HUES6 (cell line): ENCODE data around the gene LHFPL4.
"Not testable (repeated sequence)": the region's sequence is repeated elsewhere in the genome, so short reads cannot be mapped to it uniquely, and the experiment has no call there.

Experiments used
- H3K27ac ChIP-seq: 2 replicates; pipeline ENCODE4 v1.7.0; 2013; ENCODE audit warnings: low read depth, mild to moderate bottlenecking, low read length, inconsistent platforms
- H3K27me3 ChIP-seq: 2 replicates; pipeline ENCODE4 v1.6.1; 2013; ENCODE audit warnings: low read length; ENCODE audit not compliant: control insufficient read depth, insufficient read depth
- H3K36me3 ChIP-seq: 2 replicates; pipeline ENCODE4 v1.6.1; 2013; ENCODE audit warnings: low read length; ENCODE audit not compliant: control insufficient read depth, insufficient read depth
- H3K4me1 ChIP-seq: 2 replicates; pipeline ENCODE4 v1.6.1; 2013; ENCODE audit warnings: low read length; ENCODE audit not compliant: control insufficient read depth, insufficient read depth
- H3K4me3 ChIP-seq: 2 replicates; pipeline ENCODE4 v1.5.1; 2013; ENCODE audit warnings: low read depth, low read length
- H3K9ac ChIP-seq: one replicate; pipeline ENCODE4 v1.6.1; 2013; ENCODE audit warnings: mild to moderate bottlenecking, low read length
- H3K9me3 ChIP-seq: 2 replicates; pipeline ENCODE4 v1.6.1; 2013; ENCODE audit warnings: low read depth, low read length; ENCODE audit not compliant: control insufficient read depth, insufficient read depth

Gene LHFPL4

GRCh38 chr3:9582332-9582731, 28.7 kb upstream of the LHFPL4 start:
- Histone ChIP-seq H3K27ac (no peak overlapping the region), H3K9ac (no peak overlapping the region), H3K4me3 (no peak overlapping the region)

GRCh38 chr3:9581742-9582141, 28.1 kb upstream of the LHFPL4 start:
- H3K9me3 ChIP-seq: peaks cover 8% of the 10 kb centered on the region
- H3K4me3 ChIP-seq: no peak overlapping the region
- H3K4me1 ChIP-seq: peaks cover 10% of the 10 kb centered on the region; the same call in 1 of the 2 replicates
- no peak overlapping the region for H3K9ac ChIP-seq
- no peaks in the 10 kb centered on the region for H3K27me3 ChIP-seq
- no peaks in the 10 kb centered on the region for H3K36me3 ChIP-seq
- H3K27ac ChIP-seq: no peak overlapping the region

More at GRCh38 chr3:9582332-9582731, 28.7 kb upstream of the LHFPL4 start:
- Histone ChIP-seq H3K27me3 (no peaks in the 10 kb centered on the region), H3K4me1 (peaks cover 10% of the 10 kb centered on the region; the same call in 1 of the 2 replicates), H3K36me3 (no peaks in the 10 kb centered on the region), H3K9me3 (peaks cover 8% of the 10 kb centered on the region)

- H3K9ac ChIP-seq: no peak overlapping the region
- no peaks in the 10 kb centered on the region for H3K36me3 ChIP-seq
- H3K4me3 ChIP-seq: no peak overlapping the region
- no peaks in the 10 kb centered on the region for H3K4me1 ChIP-seq
- H3K27ac ChIP-seq: no peak overlapping the region
- H3K27me3 ChIP-seq: peaks cover 8% of the 10 kb centered on the region
- H3K9me3 ChIP-seq: peaks cover 18% of the 10 kb centered on the region; the same call in 1 of the 2 replicates
Measured at GRCh38 chr3:9569054-9569453, 15.4 kb upstream of the LHFPL4 start.

GRCh38 chr3:9565316-9565715, 11.7 kb upstream of the LHFPL4 start:
- H3K4me3 ChIP-seq: no peak overlapping the region
- H3K27ac ChIP-seq: no peak overlapping the region
- peaks cover 18% of the 10 kb centered on the region; the same call in 1 of the 2 replicates for H3K9me3 ChIP-seq
- H3K27me3 ChIP-seq: no peaks in the 10 kb centered on the region
- no peak overlapping the region for H3K9ac ChIP-seq
- H3K36me3 ChIP-seq: no peaks in the 10 kb centered on the region
- no peaks in the 10 kb centered on the region for H3K4me1 ChIP-seq

- H3K9ac ChIP-seq: no peak overlapping the region
- no peaks in the 10 kb centered on the region for H3K36me3 ChIP-seq
- H3K27ac ChIP-seq: no peak overlapping the region
- H3K4me1 ChIP-seq: no peaks in the 10 kb centered on the region
- H3K9me3 ChIP-seq: peaks cover 17% of the 10 kb centered on the region
- no peaks in the 10 kb centered on the region for H3K27me3 ChIP-seq
- no peak overlapping the region for H3K4me3 ChIP-seq
Measured at GRCh38 chr3:9563851-9564250, 10.2 kb upstream of the LHFPL4 start.

- H3K4me3 ChIP-seq, H3K9ac ChIP-seq, H3K4me1 ChIP-seq, H3K27ac ChIP-seq, H3K36me3 ChIP-seq: not testable (repeated sequence)
- peaks cover 18% of the 10 kb centered on the region for H3K27me3 ChIP-seq
- peaks cover 10% of the 10 kb centered on the region for H3K9me3 ChIP-seq
Measured at GRCh38 chr3:9560056-9560455, 6.4 kb upstream of the LHFPL4 start.

GRCh38 chr3:9553948-9554513, 409 bp upstream of the LHFPL4 start:
- Histone ChIP-seq H3K27me3 (peaks cover 50% of the 10 kb centered on the region), H3K36me3 (no peaks in the 10 kb centered on the region), H3K27ac (no peak overlapping the region), H3K9me3 (peaks cover 4% of the 10 kb centered on the region), H3K4me3 (peak overlapping the region; percentile 68), H3K4me1 (peaks cover 16% of the 10 kb centered on the region), H3K9ac (no peak overlapping the region)

- H3K36me3 ChIP-seq: no peaks in the 10 kb centered on the region
- H3K9ac ChIP-seq: no peak overlapping the region
- H3K4me3 ChIP-seq: peak overlapping the region; percentile 68
- H3K9me3 ChIP-seq: no peaks in the 10 kb centered on the region
- peaks cover 43% of the 10 kb centered on the region for H3K27me3 ChIP-seq
- H3K27ac ChIP-seq: no peak overlapping the region
- H3K4me1 ChIP-seq: peaks cover 16% of the 10 kb centered on the region
Measured at GRCh38 chr3:9552252-9552999, 1.2 kb downstream of the LHFPL4 start.

GRCh38 chr3:9550999-9551398, 2.6 kb downstream of the LHFPL4 start:
- no peaks in the 10 kb centered on the region for H3K9me3 ChIP-seq
- H3K27ac ChIP-seq: no peak overlapping the region
- H3K4me1 ChIP-seq: peaks cover 16% of the 10 kb centered on the region
- H3K4me3 ChIP-seq: 0 out of 2 replicates have a peak overlapping the region, but pooled peaks have one; percentile 10
- no peaks in the 10 kb centered on the region for H3K36me3 ChIP-seq
- H3K27me3 ChIP-seq: peaks cover 41% of the 10 kb centered on the region
- no peak overlapping the region for H3K9ac ChIP-seq

GRCh38 chr3:9549600-9549999, 4.0 kb downstream of the LHFPL4 start:
- peaks cover 27% of the 10 kb centered on the region for H3K27me3 ChIP-seq
- no peak overlapping the region for H3K9ac ChIP-seq
- H3K4me3 ChIP-seq: no peak overlapping the region
- no peaks in the 10 kb centered on the region for H3K9me3 ChIP-seq
- peaks cover 16% of the 10 kb centered on the region for H3K4me1 ChIP-seq
- H3K27ac ChIP-seq: no peak overlapping the region
- H3K36me3 ChIP-seq: no peaks in the 10 kb centered on the region

- Histone ChIP-seq H3K9me3 (no peaks in the 10 kb centered on the region), H3K36me3 (no peaks in the 10 kb centered on the region), H3K27ac (no peak overlapping the region), H3K27me3 (peaks cover 21% of the 10 kb centered on the region), H3K9ac (no peak overlapping the region), H3K4me1 (peaks cover 16% of the 10 kb centered on the region), H3K4me3 (no peak overlapping the region)
Measured at GRCh38 chr3:9548991-9549390, 4.6 kb downstream of the LHFPL4 start.
